Keratinocyte (primary cell): ENCODE data around the gene KCNJ8.

Experiments used
- EZH2 ChIP-seq: IDR thresholded peaks from one replicate; pipeline ENCODE4 v1.6.1; 2012; ENCODE audit warnings: inconsistent platforms, mild to moderate bottlenecking, low read length, moderate library complexity
- TF ChIP-seq, protein P1 (sequence below), 3 experiments: IDR thresholded peaks in 1 of 3; conservative IDR thresholded peaks in 1 of 3; optimal IDR thresholded peaks in 1 of 3; 2 replicates in 2 of 3; 3 replicates in 1 of 3; pipeline versions ENCODE3 to v1.5.1; 2011; ENCODE audit warnings: low read length in 3 of 3, mild to moderate bottlenecking in 3 of 3, moderate library complexity in 2 of 3, control low read depth in 1 of 3, inconsistent platforms in 1 of 3; ENCODE audit not compliant: insufficient read depth in 2 of 3; ENCODE audit errors: extremely low read depth in 1 of 3

DNA sequence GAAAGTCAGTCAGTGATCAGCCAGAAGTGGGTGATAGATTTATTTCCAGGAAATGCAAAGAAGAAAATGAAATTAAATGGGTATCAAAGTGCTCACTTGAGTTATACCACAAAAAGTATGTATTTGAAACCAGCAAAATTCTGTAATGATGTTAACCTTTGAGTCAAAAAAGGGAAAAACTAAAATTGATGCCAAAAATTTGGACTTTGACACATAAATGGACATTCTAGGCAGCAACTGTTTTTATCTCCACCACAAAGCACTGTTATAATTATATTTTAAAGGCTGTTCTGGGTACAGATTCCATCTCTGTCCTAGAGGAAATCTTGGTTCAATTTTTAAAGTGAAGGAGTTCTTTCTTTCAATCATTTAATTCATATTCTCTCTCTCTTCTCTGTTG, 31.7 kb upstream of the KCNJ8 start:
- TF ChIP-seq, protein P1, sequence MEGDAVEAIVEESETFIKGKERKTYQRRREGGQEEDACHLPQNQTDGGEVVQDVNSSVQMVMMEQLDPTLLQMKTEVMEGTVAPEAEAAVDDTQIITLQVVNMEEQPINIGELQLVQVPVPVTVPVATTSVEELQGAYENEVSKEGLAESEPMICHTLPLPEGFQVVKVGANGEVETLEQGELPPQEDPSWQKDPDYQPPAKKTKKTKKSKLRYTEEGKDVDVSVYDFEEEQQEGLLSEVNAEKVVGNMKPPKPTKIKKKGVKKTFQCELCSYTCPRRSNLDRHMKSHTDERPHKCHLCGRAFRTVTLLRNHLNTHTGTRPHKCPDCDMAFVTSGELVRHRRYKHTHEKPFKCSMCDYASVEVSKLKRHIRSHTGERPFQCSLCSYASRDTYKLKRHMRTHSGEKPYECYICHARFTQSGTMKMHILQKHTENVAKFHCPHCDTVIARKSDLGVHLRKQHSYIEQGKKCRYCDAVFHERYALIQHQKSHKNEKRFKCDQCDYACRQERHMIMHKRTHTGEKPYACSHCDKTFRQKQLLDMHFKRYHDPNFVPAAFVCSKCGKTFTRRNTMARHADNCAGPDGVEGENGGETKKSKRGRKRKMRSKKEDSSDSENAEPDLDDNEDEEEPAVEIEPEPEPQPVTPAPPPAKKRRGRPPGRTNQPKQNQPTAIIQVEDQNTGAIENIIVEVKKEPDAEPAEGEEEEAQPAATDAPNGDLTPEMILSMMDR (optimal IDR thresholded peaks at IDR 0.05 in 1 of 3, IDR thresholded peaks at IDR 0.05 in 1 of 3, conservative IDR thresholded peaks at IDR 0.05 in 1 of 3; ENCODE audit: extremely low read depth in 1 of 3, insufficient read depth in 2 of 3, low read length in 3 of 3): no peak
- no peak for TF ChIP-seq EZH2
